Vagina (tissue), 2 donors: ENCODE measurements around the gene BSN.

Source experiments
- POLR2A ChIP-seq, 2 donors: fragments of 450-650 bp; IDR thresholded peaks; one replicate each; pipeline ENCODE4 v1.6.1; 2017; ENCODE audit warnings: antibody characterized with exemption in 2 of 2, mild to moderate bottlenecking in 2 of 2, moderate library complexity in 2 of 2
- POLR2AphosphoS5 ChIP-seq, 2 donors: sonication (generic); formaldehyde crosslinking; IDR thresholded peaks; one replicate each; pipeline ENCODE4 v1.9.0; 2017; ENCODE audit warnings: antibody characterized with exemption in 2 of 2, mild to moderate bottlenecking in 2 of 2, low read depth in 1 of 2; ENCODE audit not compliant: insufficient read depth in 1 of 2
- TF ChIP-seq, protein P1 (sequence below), 3 experiments: fragments of 450-650 bp in 2 of 3; fragments of 200-600 bp in 1 of 3; sonication (generic) in 1 of 3; IDR thresholded peaks; one replicate each; pipeline ENCODE4 v1.5.1; 2017 to 2019; ENCODE audit warnings: antibody characterized with exemption in 3 of 3, mild to moderate bottlenecking in 2 of 3, moderate library complexity in 2 of 3

DNA sequence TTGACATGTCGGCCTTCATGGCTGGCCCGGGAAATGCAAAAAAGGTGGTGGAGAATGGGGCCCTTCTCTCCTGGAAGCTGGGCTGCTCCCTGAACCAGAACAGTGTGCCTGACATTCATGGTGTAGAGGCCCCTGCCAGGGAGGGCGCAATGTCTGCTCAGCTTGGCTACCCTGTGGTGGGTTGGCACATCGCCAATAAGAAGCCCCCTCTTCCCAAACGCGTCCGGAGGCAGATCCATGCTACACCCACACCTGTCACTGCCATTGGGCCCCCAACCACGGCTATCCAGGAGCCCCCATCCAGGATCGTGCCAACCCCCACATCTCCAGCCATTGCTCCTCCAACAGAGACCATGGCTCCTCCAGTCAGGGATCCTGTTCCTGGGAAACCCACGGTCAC lies 23.1 kb upstream of the BSN start:
- TF ChIP-seq, protein P1, sequence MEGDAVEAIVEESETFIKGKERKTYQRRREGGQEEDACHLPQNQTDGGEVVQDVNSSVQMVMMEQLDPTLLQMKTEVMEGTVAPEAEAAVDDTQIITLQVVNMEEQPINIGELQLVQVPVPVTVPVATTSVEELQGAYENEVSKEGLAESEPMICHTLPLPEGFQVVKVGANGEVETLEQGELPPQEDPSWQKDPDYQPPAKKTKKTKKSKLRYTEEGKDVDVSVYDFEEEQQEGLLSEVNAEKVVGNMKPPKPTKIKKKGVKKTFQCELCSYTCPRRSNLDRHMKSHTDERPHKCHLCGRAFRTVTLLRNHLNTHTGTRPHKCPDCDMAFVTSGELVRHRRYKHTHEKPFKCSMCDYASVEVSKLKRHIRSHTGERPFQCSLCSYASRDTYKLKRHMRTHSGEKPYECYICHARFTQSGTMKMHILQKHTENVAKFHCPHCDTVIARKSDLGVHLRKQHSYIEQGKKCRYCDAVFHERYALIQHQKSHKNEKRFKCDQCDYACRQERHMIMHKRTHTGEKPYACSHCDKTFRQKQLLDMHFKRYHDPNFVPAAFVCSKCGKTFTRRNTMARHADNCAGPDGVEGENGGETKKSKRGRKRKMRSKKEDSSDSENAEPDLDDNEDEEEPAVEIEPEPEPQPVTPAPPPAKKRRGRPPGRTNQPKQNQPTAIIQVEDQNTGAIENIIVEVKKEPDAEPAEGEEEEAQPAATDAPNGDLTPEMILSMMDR (IDR thresholded peaks at IDR 0.05) = no peak
- TF ChIP-seq POLR2A (IDR thresholded peaks at IDR 0.05) = no peak
- TF ChIP-seq POLR2AphosphoS5 (IDR thresholded peaks at IDR 0.05; ENCODE audit: insufficient read depth in 1 of 2, low read depth in 1 of 2) = no peak
